PFSK-1 (cell line): Measurements from ENCODE around the gene SLC25A14.

Experiments
- POLR2AphosphoS5 ChIP-seq: IDR thresholded peaks from 2 replicates; pipeline ENCODE4 v1.6.1; 2012; ENCODE audit warnings: low read depth, mild to moderate bottlenecking, control low read depth, low read length, moderate library complexity
- TAF1 ChIP-seq: IDR thresholded peaks from 2 replicates; pipeline ENCODE4 v1.6.1; 2012; ENCODE audit warnings: low read length, control low read depth, borderline replicate concordance; ENCODE audit not compliant: insufficient read depth

DNA sequence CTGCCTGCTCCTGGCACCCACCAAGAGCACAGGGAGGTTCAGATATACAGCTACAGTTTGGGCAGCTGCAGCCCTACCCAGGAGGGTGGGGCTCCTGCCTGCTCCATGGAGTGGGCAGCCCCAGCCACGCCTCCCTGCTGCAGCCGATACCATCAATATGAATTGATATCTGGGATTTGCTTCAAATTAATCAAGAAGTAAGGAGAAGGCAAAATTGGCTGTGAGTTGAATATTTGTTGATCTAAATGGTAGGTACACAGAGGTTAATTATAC, 39.8 kb upstream of the SLC25A14 start:
- TF ChIP-seq POLR2AphosphoS5: no peak
- no peak for TF ChIP-seq TAF1
